ENCODE measurements around the gene EGLN3. TPM values are rescaled to one million over a fixed set of nuclear protein-coding genes. Genes with fewer than 3 reads are reported as not detected.

EGLN3 gene
- total and polyA plus RNA-seq, 2 of the 13 experiments (the other 11 are each of a cell fraction or from before 2014, with no cell fraction given) = 0.18 to 27.3 TPM

DNA sequence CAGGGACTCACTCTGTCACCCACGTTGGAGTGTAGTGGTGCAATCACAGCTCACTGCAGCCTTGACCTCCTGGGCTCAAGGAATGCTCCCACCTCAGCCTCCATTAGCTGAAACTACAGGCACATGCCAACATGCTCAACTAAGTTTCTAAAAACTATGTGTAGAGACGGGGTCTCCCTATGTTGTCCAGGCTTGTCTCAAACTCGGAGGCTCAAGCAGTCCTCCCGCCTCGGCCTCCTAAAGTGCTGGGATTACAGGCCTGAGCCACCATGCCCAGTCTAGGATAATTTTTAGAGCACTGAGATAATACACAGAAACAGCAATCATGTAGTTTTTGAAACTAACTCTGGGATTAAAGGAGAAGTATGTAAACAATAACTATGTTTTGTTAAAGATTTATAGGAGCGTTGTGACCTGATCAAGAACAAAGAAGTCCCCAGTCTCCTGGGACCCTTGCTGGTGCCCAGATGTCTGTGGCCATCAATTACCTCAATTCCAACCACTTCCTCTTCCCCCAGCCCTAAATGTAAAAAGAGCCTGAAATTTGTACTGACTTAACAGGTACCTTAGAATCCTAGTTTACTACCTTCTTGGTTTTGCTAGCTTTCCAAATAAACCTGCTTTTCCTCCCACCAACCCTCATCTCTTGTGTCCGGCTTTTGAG lies 28.9 kb upstream of the EGLN3 start (continued):
- TF ChIP-seq, protein P1, sequence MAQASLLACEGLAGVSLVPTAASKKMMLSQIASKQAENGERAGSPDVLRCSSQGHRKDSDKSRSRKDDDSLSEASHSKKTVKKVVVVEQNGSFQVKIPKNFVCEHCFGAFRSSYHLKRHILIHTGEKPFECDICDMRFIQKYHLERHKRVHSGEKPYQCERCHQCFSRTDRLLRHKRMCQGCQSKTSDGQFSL (CRISPR knock-in tag; IDR thresholded peaks at IDR 0.05) = no peak
- TF ChIP-seq, protein P2, sequence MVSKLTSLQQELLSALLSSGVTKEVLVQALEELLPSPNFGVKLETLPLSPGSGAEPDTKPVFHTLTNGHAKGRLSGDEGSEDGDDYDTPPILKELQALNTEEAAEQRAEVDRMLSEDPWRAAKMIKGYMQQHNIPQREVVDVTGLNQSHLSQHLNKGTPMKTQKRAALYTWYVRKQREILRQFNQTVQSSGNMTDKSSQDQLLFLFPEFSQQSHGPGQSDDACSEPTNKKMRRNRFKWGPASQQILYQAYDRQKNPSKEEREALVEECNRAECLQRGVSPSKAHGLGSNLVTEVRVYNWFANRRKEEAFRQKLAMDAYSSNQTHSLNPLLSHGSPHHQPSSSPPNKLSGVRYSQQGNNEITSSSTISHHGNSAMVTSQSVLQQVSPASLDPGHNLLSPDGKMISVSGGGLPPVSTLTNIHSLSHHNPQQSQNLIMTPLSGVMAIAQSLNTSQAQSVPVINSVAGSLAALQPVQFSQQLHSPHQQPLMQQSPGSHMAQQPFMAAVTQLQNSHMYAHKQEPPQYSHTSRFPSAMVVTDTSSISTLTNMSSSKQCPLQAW (CRISPR knock-in tag; IDR thresholded peaks at IDR 0.05) = no peak
- TF ChIP-seq MTA3 (CRISPR knock-in tag; IDR thresholded peaks at IDR 0.05) (no peak), ZNF766 (CRISPR knock-in tag; IDR thresholded peaks at IDR 0.05; ENCODE audit: borderline replicate concordance) (no peak), BRD4 (CRISPR knock-in tag; IDR thresholded peaks at IDR 0.05) (no peak), ZC3H4 (CRISPR knock-in tag; IDR thresholded peaks at IDR 0.05; ENCODE audit: borderline replicate concordance) (no peak), ZNF510 (CRISPR knock-in tag; IDR thresholded peaks at IDR 0.05; ENCODE audit: low read depth) (no peak), PRPF4 (IDR thresholded peaks at IDR 0.05; ENCODE audit: low read depth, low read length, poor library complexity, severe bottlenecking) (no peak), PRMT3 (CRISPR knock-in tag; IDR thresholded peaks at IDR 0.05; ENCODE audit: borderline replicate concordance, low read depth) (no peak), KMT2A (CRISPR knock-in tag; IDR thresholded peaks at IDR 0.05) (no peak), ZNF253 (CRISPR knock-in tag; IDR thresholded peaks at IDR 0.05; ENCODE audit: borderline replicate concordance) (no peak), ZNF775 (CRISPR knock-in tag; IDR thresholded peaks at IDR 0.05; ENCODE audit: borderline replicate concordance) (no peak), ZNF12 (CRISPR knock-in tag; IDR thresholded peaks at IDR 0.05) (no peak), RFXANK (CRISPR knock-in tag; IDR thresholded peaks at IDR 0.05) (0 out of 2 replicates have a peak, but pooled peaks have one; percentile 20), ZMYM2 (CRISPR knock-in tag; IDR thresholded peaks at IDR 0.05) (peak; percentile 39; the same call in 1 of the 2 replicates), ZNF569 (CRISPR knock-in tag; IDR thresholded peaks at IDR 0.05; ENCODE audit: borderline replicate concordance) (no peak), ESRRA (CRISPR knock-in tag; IDR thresholded peaks at IDR 0.05; ENCODE audit: low read depth) (no peak), XBP1 (CRISPR knock-in tag; IDR thresholded peaks at IDR 0.05) (no peak), CEBPG (CRISPR knock-in tag; IDR thresholded peaks at IDR 0.05) (peak; percentile 65), SMC3 (IDR thresholded peaks at IDR 0.05; ENCODE audit: low read length) (no peak), RBFOX2 (IDR thresholded peaks at IDR 0.05; ENCODE audit: low read depth, low read length) (no peak), ZNF383 (CRISPR knock-in tag; IDR thresholded peaks at IDR 0.05; ENCODE audit: borderline replicate concordance) (no peak), ZFX (CRISPR knock-in tag; IDR thresholded peaks at IDR 0.05; ENCODE audit: low read depth) (no peak)
- TF ChIP-seq, protein P3, sequence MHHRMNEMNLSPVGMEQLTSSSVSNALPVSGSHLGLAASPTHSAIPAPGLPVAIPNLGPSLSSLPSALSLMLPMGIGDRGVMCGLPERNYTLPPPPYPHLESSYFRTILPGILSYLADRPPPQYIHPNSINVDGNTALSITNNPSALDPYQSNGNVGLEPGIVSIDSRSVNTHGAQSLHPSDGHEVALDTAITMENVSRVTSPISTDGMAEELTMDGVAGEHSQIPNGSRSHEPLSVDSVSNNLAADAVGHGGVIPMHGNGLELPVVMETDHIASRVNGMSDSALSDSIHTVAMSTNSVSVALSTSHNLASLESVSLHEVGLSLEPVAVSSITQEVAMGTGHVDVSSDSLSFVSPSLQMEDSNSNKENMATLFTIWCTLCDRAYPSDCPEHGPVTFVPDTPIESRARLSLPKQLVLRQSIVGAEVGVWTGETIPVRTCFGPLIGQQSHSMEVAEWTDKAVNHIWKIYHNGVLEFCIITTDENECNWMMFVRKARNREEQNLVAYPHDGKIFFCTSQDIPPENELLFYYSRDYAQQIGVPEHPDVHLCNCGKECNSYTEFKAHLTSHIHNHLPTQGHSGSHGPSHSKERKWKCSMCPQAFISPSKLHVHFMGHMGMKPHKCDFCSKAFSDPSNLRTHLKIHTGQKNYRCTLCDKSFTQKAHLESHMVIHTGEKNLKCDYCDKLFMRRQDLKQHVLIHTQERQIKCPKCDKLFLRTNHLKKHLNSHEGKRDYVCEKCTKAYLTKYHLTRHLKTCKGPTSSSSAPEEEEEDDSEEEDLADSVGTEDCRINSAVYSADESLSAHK (CRISPR knock-in tag; IDR thresholded peaks at IDR 0.05; ENCODE audit: borderline replicate concordance) = no peak
- TF ChIP-seq, protein P4, sequence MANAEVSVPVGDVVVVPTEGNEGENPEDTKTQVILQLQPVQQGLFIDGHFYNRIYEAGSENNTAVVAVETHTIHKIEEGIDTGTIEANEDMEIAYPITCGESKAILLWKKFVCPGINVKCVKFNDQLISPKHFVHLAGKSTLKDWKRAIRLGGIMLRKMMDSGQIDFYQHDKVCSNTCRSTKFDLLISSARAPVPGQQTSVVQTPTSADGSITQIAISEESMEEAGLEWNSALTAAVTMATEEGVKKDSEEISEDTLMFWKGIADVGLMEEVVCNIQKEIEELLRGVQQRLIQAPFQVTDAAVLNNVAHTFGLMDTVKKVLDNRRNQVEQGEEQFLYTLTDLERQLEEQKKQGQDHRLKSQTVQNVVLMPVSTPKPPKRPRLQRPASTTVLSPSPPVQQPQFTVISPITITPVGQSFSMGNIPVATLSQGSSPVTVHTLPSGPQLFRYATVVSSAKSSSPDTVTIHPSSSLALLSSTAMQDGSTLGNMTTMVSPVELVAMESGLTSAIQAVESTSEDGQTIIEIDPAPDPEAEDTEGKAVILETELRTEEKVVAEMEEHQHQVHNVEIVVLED (CRISPR knock-in tag; IDR thresholded peaks at IDR 0.05; ENCODE audit: borderline replicate concordance) = no peak
